Mesenchymal stem cell (in vitro differentiated cells and primary cell): ENCODE measurements around the gene ZNF365. TPM values are rescaled to one million over a fixed set of nuclear protein-coding genes. Genes with fewer than 3 reads are reported as not detected.

Experiments used
- DNase-seq: peaks from one replicate; pipeline ENCODE4 v3.0.0-alpha.2; 2013
- H2AFZ ChIP-seq: one replicate; pipeline ENCODE4 v1.6.1; 2013; ENCODE audit warnings: low read depth, mild to moderate bottlenecking, control low read depth, inconsistent platforms, low read length, moderate library complexity
- H2AK5ac ChIP-seq: 2 replicates; pipeline ENCODE4 v1.6.1; 2013; ENCODE audit warnings: low read length, moderate library complexity, mild to moderate bottlenecking, inconsistent platforms; ENCODE audit not compliant: severe bottlenecking
- H2BK120ac ChIP-seq: one replicate; pipeline ENCODE4 v1.6.1; 2013; ENCODE audit warnings: low read depth, mild to moderate bottlenecking, inconsistent platforms, low read length, moderate library complexity
- H2BK12ac ChIP-seq, 2 experiments: one replicate each; pipeline ENCODE4 v1.6.1; 2013; ENCODE audit warnings: inconsistent platforms in 2 of 2, low read length in 2 of 2, mild to moderate bottlenecking in 2 of 2, moderate library complexity in 2 of 2, control low read depth in 1 of 2
- H2BK15ac ChIP-seq: one replicate; pipeline ENCODE4 v1.6.1; 2013; ENCODE audit warnings: mild to moderate bottlenecking, low read depth, inconsistent platforms; ENCODE audit not compliant: poor library complexity, severe bottlenecking
- H2BK5ac ChIP-seq: 2 replicates; pipeline ENCODE4 v1.6.1; 2013; ENCODE audit warnings: low read depth, mild to moderate bottlenecking, low read length, control low read depth, inconsistent platforms; ENCODE audit not compliant: poor library complexity, severe bottlenecking
- H3K14ac ChIP-seq, 2 experiments: one replicate each; pipeline ENCODE4 v1.6.1; 2013; ENCODE audit warnings: inconsistent platforms in 2 of 2, low read length in 2 of 2, control low read depth in 1 of 2, mild to moderate bottlenecking in 1 of 2, moderate library complexity in 1 of 2
- H3K18ac ChIP-seq, 2 experiments: one replicate each; pipeline ENCODE4 v1.6.1; 2013; ENCODE audit warnings: inconsistent platforms in 2 of 2, low read length in 2 of 2, control low read depth in 1 of 2, low read depth in 1 of 2, mild to moderate bottlenecking in 1 of 2
- H3K23ac ChIP-seq, 2 experiments: one replicate each; pipeline ENCODE4 v1.6.1; 2013; ENCODE audit warnings: inconsistent platforms in 2 of 2, low read length in 2 of 2, mild to moderate bottlenecking in 2 of 2, moderate library complexity in 2 of 2, control low read depth in 1 of 2
- H3K27ac ChIP-seq: 2 replicates; pipeline ENCODE4 v1.5.1; 2013; ENCODE audit warnings: mild to moderate bottlenecking, moderate library complexity, low read length, control low read depth, inconsistent platforms; ENCODE audit not compliant: poor library complexity, severe bottlenecking
- H3K27me3 ChIP-seq, 2 experiments: 2 replicates each; pipeline versions ENCODE4 v1.6.1 to v1.7.0; 2013; ENCODE audit warnings: low read length in 2 of 2, mild to moderate bottlenecking in 2 of 2, moderate library complexity in 2 of 2, control low read depth in 1 of 2, inconsistent platforms in 1 of 2; ENCODE audit not compliant: control insufficient read depth in 1 of 2, insufficient read depth in 1 of 2
- H3K36me3 ChIP-seq, 2 experiments: 2 replicates each; pipeline versions ENCODE4 v1.6.1 to v1.7.0; 2013; ENCODE audit warnings: low read length in 2 of 2, control low read depth in 1 of 2, inconsistent platforms in 1 of 2, low read depth in 1 of 2, mild to moderate bottlenecking in 1 of 2; ENCODE audit not compliant: insufficient read depth in 2 of 2, control insufficient read depth in 1 of 2
- H3K4ac ChIP-seq, 2 experiments: one replicate each; pipeline ENCODE4 v1.6.1; 2013; ENCODE audit warnings: inconsistent platforms in 2 of 2, low read length in 2 of 2, mild to moderate bottlenecking in 2 of 2, moderate library complexity in 2 of 2, control low read depth in 1 of 2, low read depth in 1 of 2
- H3K4me1 ChIP-seq: 2 replicates; pipeline ENCODE4 v1.6.1; 2013; ENCODE audit warnings: low read depth, low read length, control low read depth; ENCODE audit not compliant: control insufficient read depth, insufficient read depth
- H3K4me2 ChIP-seq: 2 replicates; pipeline ENCODE4 v1.6.1; 2013; ENCODE audit warnings: low read length, mild to moderate bottlenecking, inconsistent platforms; ENCODE audit not compliant: poor library complexity, severe bottlenecking
- H3K4me3 ChIP-seq, 2 experiments: 2 replicates each; pipeline versions ENCODE4 v1.5.1 to v1.7.0; 2013; ENCODE audit warnings: low read length in 2 of 2, mild to moderate bottlenecking in 2 of 2, control low read depth in 1 of 2, low read depth in 1 of 2; ENCODE audit not compliant: insufficient read depth in 1 of 2
- H3K79me1 ChIP-seq: replicated peaks from 2 replicates; pipeline ENCODE4 v1.6.1; 2013; ENCODE audit warnings: mild to moderate bottlenecking, control low read depth, low read length, inconsistent platforms; ENCODE audit not compliant: poor library complexity, severe bottlenecking
- H3K9ac ChIP-seq: 2 replicates; pipeline ENCODE4 v1.7.0; 2013; ENCODE audit warnings: mild to moderate bottlenecking, low read length, moderate library complexity
- H3K9me3 ChIP-seq: 2 replicates; pipeline ENCODE4 v1.7.0; 2013; ENCODE audit warnings: mild to moderate bottlenecking, low read length; ENCODE audit not compliant: control insufficient read depth
- H4K8ac ChIP-seq: one replicate; pipeline ENCODE4 v1.6.1; 2013; ENCODE audit warnings: inconsistent platforms, mild to moderate bottlenecking, low read length, moderate library complexity
- H4K91ac ChIP-seq: one replicate; pipeline ENCODE4 v1.6.1; 2013; ENCODE audit warnings: mild to moderate bottlenecking, low read length, inconsistent platforms
- WGBS: methylation state at CpG from one replicate; pipeline ENCODE4 v1.1.7; 2013; ENCODE audit warnings: mixed read lengths; 5-methylcytosine and 5-hydroxymethylcytosine counted together
- polyA plus RNA-seq, 2 experiments: library from polyadenylated mRNA; stranded (reverse); fragments of 200-250 nt; gene quantifications; one replicate each; pipeline ENCODE4 v1.2.3, GENCODE V29; 2013

ZNF365 gene, protein sequence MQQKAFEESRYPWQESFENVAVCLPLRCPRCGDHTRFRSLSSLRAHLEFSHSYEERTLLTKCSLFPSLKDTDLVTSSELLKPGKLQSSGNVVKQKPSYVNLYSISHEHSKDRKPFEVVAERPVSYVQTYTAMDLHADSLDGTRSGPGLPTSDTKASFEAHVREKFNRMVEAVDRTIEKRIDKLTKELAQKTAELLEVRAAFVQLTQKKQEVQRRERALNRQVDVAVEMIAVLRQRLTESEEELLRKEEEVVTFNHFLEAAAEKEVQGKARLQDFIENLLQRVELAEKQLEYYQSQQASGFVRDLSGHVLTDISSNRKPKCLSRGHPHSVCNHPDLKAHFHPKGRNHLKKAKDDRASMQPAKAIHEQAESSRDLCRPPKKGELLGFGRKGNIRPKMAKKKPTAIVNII
- 0.01 TPM for polyA plus RNA-seq (2013, experiment 1 of 2)
- polyA plus RNA-seq (2013, experiment 2 of 2), result 0.01 TPM

DNA sequence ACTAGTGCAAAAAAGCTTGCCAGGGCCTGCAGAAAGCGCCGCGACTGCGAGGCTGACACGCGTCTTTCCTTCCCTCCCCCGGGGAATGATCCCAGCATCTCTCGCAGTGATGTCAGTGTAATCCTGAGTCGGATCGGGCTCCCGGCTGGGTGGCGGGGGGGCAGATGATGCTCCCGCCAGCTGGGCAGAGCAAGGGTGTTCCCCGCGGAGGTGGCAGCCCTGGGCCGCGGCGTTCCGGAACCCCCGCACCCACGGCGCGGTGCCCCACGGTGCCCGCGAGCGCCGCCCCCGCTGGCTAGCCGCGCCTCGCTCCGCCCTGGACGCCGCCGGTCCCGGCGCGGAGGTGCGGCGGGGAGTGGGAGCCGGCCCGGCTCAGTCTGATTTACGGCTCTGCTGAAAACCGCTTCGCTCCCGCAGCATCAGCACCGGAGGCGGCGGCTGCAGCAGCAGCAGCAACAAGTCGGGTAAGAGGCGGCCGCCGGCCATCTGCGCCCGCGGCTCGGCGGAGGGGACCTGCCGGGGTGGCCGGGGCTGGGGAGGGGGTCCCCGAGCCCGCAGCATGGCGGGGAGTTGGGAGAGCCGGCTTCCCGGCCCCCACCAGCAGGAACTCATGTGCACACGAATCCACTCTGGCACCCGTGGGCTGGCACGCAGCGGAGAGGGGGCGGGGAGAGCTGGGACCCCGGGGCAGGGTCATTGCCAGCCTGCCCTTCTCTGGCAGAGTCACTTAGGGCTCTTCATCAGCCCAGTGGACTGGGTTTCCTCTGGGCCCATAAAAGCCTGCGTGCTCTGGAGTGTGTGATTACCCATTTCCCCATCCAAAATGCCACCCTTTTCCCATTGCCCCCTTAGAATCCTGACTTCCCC is at the start of gene ZNF365:
Gene ZNF365, plus strand, starts transcription at position 375 of the 867 bp plus-strand sequence. CDS start 1,825 bp downstream, outside the sequence.
- Histone ChIP-seq H2BK5ac (no peak within 1 kb of the TSS), H3K9me3 (no peaks in the 10 kb centered on the region), H3K4me3 (peak within 1 kb of the TSS; percentile 67 to 82), H3K23ac (peak within 1 kb of the TSS in 1 of 2 experiments; percentile 6), H3K4me1 (peaks cover 8% of the 10 kb centered on the region), H3K18ac (no peak within 1 kb of the TSS), H3K14ac (no peak within 1 kb of the TSS), H2BK15ac (no peak within 1 kb of the TSS), H4K91ac (no peak within 1 kb of the TSS), H3K79me1 (peaks cover 2% of the 10 kb centered on the region), H3K9ac (peak within 1 kb of the TSS; percentile 77), H3K36me3 (no peaks in the 10 kb centered on the region), H3K4ac (no peak within 1 kb of the TSS), H2BK120ac (no peak within 1 kb of the TSS), H3K4me2 (peak within 1 kb of the TSS; percentile 65), H2AK5ac (no peak within 1 kb of the TSS), H3K27me3 (no peaks in the 10 kb centered on the region), H2BK12ac (no peak within 1 kb of the TSS), H4K8ac (no peak within 1 kb of the TSS), H3K27ac (no peak within 1 kb of the TSS), H2AFZ (no peak within 1 kb of the TSS)
- DNase-seq, result peak; percentile 16
- 2% methylated on average over 73 of the region's 73 CpGs for WGBS

DNA sequence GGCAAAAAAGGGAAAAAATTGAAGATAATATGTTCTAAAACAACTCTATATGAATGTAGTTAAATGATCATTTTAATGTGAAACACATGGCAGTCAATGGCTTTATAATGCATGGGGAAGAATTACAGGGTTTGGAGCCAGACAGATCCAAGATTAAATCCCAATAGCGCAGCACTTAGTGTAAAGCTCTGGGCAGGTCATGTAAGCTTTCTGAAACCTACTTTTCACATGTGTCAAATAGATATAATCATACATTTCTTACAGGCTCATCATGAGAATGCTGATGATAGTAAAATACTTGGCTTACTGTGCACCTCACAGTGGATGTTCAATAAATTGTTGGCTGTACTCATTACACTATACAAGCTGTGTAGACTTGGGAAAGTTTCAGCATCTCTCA is 48.0 kb upstream of the ZNF365 start:
- H3K4me2 ChIP-seq, result no peak overlapping the region
- no peak overlapping the region for H3K23ac ChIP-seq
- H3K27ac ChIP-seq, result no peak overlapping the region
- H3K36me3 ChIP-seq, result no peaks in the 10 kb centered on the region
- 80% methylated on average over 1 of the region's 1 CpG for WGBS
- H2BK120ac ChIP-seq, result no peak overlapping the region
- H3K79me1 ChIP-seq, result no peaks in the 10 kb centered on the region
- H3K27me3 ChIP-seq, result no peaks in the 10 kb centered on the region
- no peak overlapping the region for H3K9ac ChIP-seq
- no peak overlapping the region for H4K8ac ChIP-seq
- no peak overlapping the region for H3K4ac ChIP-seq
- H3K4me3 ChIP-seq, result no peak overlapping the region
- no peak overlapping the region for H3K18ac ChIP-seq
- H3K14ac ChIP-seq, result no peak overlapping the region
- no peak overlapping the region for H2BK5ac ChIP-seq
- H2AFZ ChIP-seq, result no peak overlapping the region
- peaks cover 4% of the 10 kb centered on the region for H3K9me3 ChIP-seq
- no peak for DNase-seq
- H3K4me1 ChIP-seq, result no peaks in the 10 kb centered on the region
- no peak overlapping the region for H2BK12ac ChIP-seq
- no peak overlapping the region for H2BK15ac ChIP-seq
- H2AK5ac ChIP-seq, result no peak overlapping the region
- H4K91ac ChIP-seq, result no peak overlapping the region

DNA sequence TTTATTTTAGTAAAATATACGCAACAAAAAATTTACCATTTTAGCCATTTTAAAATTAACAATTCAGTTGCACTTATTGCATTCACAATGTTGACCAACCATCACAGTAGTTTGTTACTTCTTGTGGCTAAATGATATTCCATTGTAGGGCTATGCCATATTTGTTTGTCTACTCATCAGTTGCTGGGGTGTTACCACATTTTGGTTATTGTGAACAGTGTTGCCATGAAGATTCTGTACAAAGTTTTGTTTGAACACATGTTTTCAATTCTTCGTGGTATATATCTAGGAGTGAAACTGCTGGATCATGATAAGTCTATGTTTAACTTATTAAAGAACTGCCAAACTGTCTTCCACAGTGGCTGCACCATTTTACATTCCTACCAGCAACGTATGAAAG is 46.3 kb upstream of the ZNF365 start:
- no peaks in the 10 kb centered on the region for H3K27me3 ChIP-seq
- H3K36me3 ChIP-seq, result no peaks in the 10 kb centered on the region
- H4K8ac ChIP-seq, result no peak overlapping the region
- no peak overlapping the region for H2BK15ac ChIP-seq
- H3K23ac ChIP-seq, result no peak overlapping the region
- H3K9me3 ChIP-seq, result peaks cover 11% of the 10 kb centered on the region
- H3K79me1 ChIP-seq, result no peaks in the 10 kb centered on the region
- no peak overlapping the region for H2BK5ac ChIP-seq
- no peak overlapping the region for H3K4ac ChIP-seq
- H2BK120ac ChIP-seq, result no peak overlapping the region
- H3K18ac ChIP-seq, result no peak overlapping the region
- no peak for DNase-seq
- no peak overlapping the region for H3K9ac ChIP-seq
- no peak overlapping the region for H4K91ac ChIP-seq
- H3K4me2 ChIP-seq, result no peak overlapping the region
- no peaks in the 10 kb centered on the region for H3K4me1 ChIP-seq
- WGBS, result 100% methylated on average over 1 of the region's 3 CpGs
- no peak overlapping the region for H3K4me3 ChIP-seq
- no peak overlapping the region for H3K14ac ChIP-seq
- no peak overlapping the region for H3K27ac ChIP-seq
- H2BK12ac ChIP-seq, result no peak overlapping the region
- no peak overlapping the region for H2AK5ac ChIP-seq
- H2AFZ ChIP-seq, result no peak overlapping the region

DNA sequence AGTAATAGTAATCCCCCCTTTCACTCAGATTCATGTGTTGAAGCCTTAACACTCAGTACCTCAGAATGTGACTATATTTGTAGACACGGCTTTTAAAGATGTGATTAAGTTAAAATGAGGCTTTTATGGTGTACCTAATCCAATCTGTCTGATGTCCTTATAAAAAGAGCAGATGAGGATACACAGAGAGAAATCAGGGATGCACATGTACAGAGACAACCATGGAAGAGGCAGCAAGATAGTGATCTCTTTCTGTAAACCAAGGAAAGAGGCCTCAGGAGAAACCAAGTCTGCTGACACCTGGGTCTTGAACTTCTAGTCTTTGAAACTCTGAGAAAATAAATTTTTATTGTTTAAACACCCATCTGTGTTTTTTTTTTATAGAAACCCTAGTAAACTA is 44.0 kb upstream of the ZNF365 start:
- no peak overlapping the region for H2BK15ac ChIP-seq
- no peak overlapping the region for H2BK12ac ChIP-seq
- H3K27ac ChIP-seq, result no peak overlapping the region
- no peak overlapping the region for H4K91ac ChIP-seq
- H3K27me3 ChIP-seq, result no peaks in the 10 kb centered on the region
- no peak overlapping the region for H3K18ac ChIP-seq
- 94% methylated on average over 1 of the region's 1 CpG for WGBS
- no peak overlapping the region for H3K4me2 ChIP-seq
- no peak overlapping the region for H2AFZ ChIP-seq
- no peak overlapping the region for H3K9ac ChIP-seq
- DNase-seq, result no peak
- H3K4ac ChIP-seq, result no peak overlapping the region
- H3K4me3 ChIP-seq, result no peak overlapping the region
- peaks cover 17% of the 10 kb centered on the region for H3K9me3 ChIP-seq
- H3K36me3 ChIP-seq, result no peaks in the 10 kb centered on the region
- H3K79me1 ChIP-seq, result no peaks in the 10 kb centered on the region
- no peaks in the 10 kb centered on the region for H3K4me1 ChIP-seq
- no peak overlapping the region for H2BK120ac ChIP-seq
- no peak overlapping the region for H3K23ac ChIP-seq
- no peak overlapping the region for H2BK5ac ChIP-seq
- H2AK5ac ChIP-seq, result no peak overlapping the region
- H3K14ac ChIP-seq, result no peak overlapping the region
- H4K8ac ChIP-seq, result no peak overlapping the region
